ENCODE results near the gene TGM1. TPM values are rescaled to one million over a fixed set of nuclear protein-coding genes. Genes with fewer than 3 reads are reported as not detected.

Gene TGM1
- polyA plus RNA-seq, 1 of the 3 experiments (the other 2 are of a cell fraction): 2.7 TPM

DNA sequence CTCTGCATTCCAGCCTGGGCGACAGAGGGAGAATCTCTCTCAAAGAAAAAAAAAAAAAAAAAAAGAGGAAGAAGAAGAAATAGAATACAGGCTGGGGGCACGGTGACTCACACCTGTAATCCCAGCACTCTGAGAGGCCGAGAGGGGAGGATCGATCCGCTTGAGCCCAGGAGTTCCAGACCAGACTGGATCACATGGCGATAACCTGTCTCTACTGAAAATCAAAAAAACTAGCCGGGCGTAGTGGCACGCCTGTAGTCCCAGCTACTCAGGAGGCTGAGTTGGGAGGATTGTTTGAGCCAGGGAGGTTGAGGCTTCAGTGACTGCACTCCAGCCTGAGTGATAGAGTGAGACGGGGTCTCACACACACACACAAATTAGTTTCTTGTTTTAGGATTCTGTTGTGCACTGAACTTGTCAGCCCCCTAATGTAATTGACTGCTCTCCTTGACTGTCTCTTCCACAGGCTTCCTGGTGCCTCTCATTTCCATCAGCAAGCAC, 19.6 kb downstream of the TGM1 start:
- CTCF ChIA-PET: interaction anchor here (0.7 to 12.0 kb wide), 34 partner anchors 9 to 193 kb away, joined by 3 to 191 read pairs (median 6); partner anchors contain the start of genes CHMP4A, CIDEB, DHRS1 and GMPR2

DNA sequence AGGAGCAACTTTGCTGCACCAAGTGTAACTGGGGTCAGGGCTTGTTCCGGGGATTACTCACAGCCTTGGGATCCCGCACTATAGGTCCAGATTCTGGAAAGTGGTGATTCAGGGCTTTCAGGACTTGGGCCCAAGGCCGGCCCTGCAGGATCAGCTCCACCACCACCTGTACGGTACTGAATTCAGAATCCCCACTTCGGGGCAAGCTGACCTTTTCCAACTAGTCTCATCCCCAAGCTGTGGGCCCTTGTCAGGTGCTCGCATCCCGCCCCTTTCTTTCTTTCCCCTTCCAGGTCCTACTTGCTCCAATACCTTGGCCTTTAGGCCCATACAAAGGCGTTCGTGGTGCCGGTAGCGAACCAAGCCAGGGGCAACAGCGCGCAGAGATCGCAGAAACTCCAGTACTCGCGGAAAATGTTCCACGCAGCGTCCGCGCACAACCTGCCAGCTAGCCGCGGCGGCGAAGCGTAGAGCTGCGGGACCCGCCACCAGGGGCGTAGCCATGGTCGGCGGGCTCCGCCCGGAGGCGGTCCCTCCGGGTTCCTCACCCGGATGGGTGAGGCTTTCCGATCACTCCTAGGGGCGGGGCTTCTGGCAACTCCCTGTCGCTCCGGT, 21.0 kb downstream of the TGM1 start:
- Histone ChIP-seq H3K27ac (ENCODE audit: low read depth in 2 of 2, low read length in 1 of 2) (peak overlapping the region; percentile 96), H3K27me3 (ENCODE audit: insufficient read depth) (no peaks in the 10 kb centered on the region), H3K4me2 (peak overlapping the region; percentile 95), H2AFZ (ENCODE audit: low read depth) (peak overlapping the region; percentile 80; the same call in 1 of the 2 replicates), H3K79me2 (ENCODE audit: insufficient read depth) (peaks cover 33% of the 10 kb centered on the region), H3F3A (replicated peaks; ENCODE audit: insufficient read depth) (peaks cover 19% of the 10 kb centered on the region), H3K9me2 (no peaks in the 10 kb centered on the region), H3K36me3 (replicated peaks in 1 of 2; ENCODE audit: control insufficient read depth in 1 of 2, insufficient read depth in 2 of 2, low read length in 1 of 2) (peaks cover 33 to 39% of the 10 kb centered on the region in 2 experiments), H4K20me1 (ENCODE audit: insufficient read depth) (no peaks in the 10 kb centered on the region), H3K9ac (peak overlapping the region; percentile 92), H3K4me3 (ENCODE audit: low read depth in 2 of 2, low read length in 1 of 2) (peak overlapping the region; percentile 68 to 94), H3K9me3 (no peaks in the 10 kb centered on the region), H3K4me1 (ENCODE audit: control insufficient read depth in 1 of 2, insufficient read depth in 2 of 2, low read depth in 1 of 2, low read length in 1 of 2) (peaks cover 26% of the 10 kb centered on the region in 2 experiments; a peak in 2 of 4 replicates)
- ChIA-PET CTCF (interaction anchor here (0.7 to 12.0 kb wide), 31 partner anchors 9 to 195 kb away, joined by 3 to 191 read pairs (median 7); partner anchors contain the start of genes CHMP4A, CIDEB, DHRS1 and GMPR2), POLR2A (interaction anchor here (0.6 to 2.5 kb wide), 16 partner anchors 9 to 1235 kb away, joined by 3 to 27 read pairs (median 6); partner anchors contain the start of genes CHMP4A, CIDEB, DHRS1 and GMPR2)
- DNase-seq: peak; percentile 96
- 0 out of 2 replicates have a peak, but pooled peaks have one; percentile 4 for TF ChIP-seq RCOR1 (IDR thresholded peaks at IDR 0.05; ENCODE audit: low read length)
- peak; percentile 40 for TF ChIP-seq CTCF (IDR thresholded peaks at IDR 0.05)
- no peak for TF ChIP-seq MXI1 (IDR thresholded peaks at IDR 0.05; ENCODE audit: low read depth, low read length)
- whole genome bisulfite sequencing (ENCODE audit: low lambda C conversion rate): 2% methylated on average over 38 of the region's 39 CpGs

More for the DNA sequence above, 19.6 kb downstream of the TGM1 start:
- Histone ChIP-seq H3K9ac (peak overlapping the region; percentile 92), H3K79me2 (ENCODE audit: insufficient read depth) (peaks cover 33% of the 10 kb centered on the region), H3F3A (replicated peaks; ENCODE audit: insufficient read depth) (peaks cover 19% of the 10 kb centered on the region), H4K20me1 (ENCODE audit: insufficient read depth) (no peaks in the 10 kb centered on the region), H2AFZ (ENCODE audit: low read depth) (peak overlapping the region; percentile 62; the same call in 1 of the 2 replicates), H3K4me1 (ENCODE audit: control insufficient read depth in 1 of 2, insufficient read depth in 2 of 2, low read depth in 1 of 2, low read length in 1 of 2) (peaks cover 26% of the 10 kb centered on the region in 2 experiments; a peak in 2 of 4 replicates), H3K4me2 (peak overlapping the region; percentile 95), H3K36me3 (replicated peaks in 1 of 2; ENCODE audit: control insufficient read depth in 1 of 2, insufficient read depth in 2 of 2, low read length in 1 of 2) (peaks cover 26 to 29% of the 10 kb centered on the region in 2 experiments), H3K9me3 (no peaks in the 10 kb centered on the region), H3K27ac (ENCODE audit: low read depth in 2 of 2, low read length in 1 of 2) (peak overlapping the region; percentile 96), H3K9me2 (no peaks in the 10 kb centered on the region), H3K27me3 (ENCODE audit: insufficient read depth) (no peaks in the 10 kb centered on the region), H3K4me3 (ENCODE audit: low read depth in 2 of 2, low read length in 1 of 2) (peak overlapping the region; percentile 68 to 94)
- DNase-seq: no peak
- POLR2A ChIA-PET: interaction anchor here (1.8 to 2.5 kb wide), 5 partner anchors 10 to 65 kb away, joined by 6 to 27 read pairs (median 13); partner anchors contain the start of genes CHMP4A, CIDEB, DHRS1 and GMPR2
- 58% methylated on average over 8 of the region's 10 CpGs for WGBS (ENCODE audit: low lambda C conversion rate)
- no peak for TF ChIP-seq FOXM1 (IDR thresholded peaks at IDR 0.05; ENCODE audit: low read depth)

Measured in SK-N-SH (cell line).